ENCODE data around the gene TGFBI. TPM values are rescaled to one million over a fixed set of nuclear protein-coding genes. Genes with fewer than 3 reads are reported as not detected.

The TGFBI gene
- total RNA-seq, 4 donors from 2014 or later = 19.6 to 55.9 (median 38.5) TPM

DNA sequence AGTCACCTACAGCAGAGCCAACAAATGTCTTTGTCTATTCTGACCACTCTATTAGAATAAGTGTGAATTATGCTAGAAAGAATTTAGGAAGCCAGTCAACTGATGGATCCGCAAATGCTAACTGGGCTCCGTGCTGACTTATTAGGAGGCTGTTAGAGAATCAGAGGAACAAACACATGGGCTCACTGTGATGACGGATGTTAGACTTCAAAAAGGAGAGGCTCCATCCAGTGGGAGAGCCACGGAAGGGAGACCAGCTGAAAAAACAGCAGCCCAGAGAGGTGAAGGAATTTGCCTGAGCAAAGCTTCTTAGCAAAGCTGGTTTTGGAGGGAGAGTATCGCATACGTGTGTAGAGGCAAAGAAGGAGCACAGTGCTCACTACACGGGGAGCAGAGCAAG is 5.8 kb upstream of the TGFBI start:
- H3K36me3 ChIP-seq = no peaks in the 10 kb centered on the region
- WGBS, 2 donors = 94 to 98% methylated on average over 7 of the region's 7 CpGs
- no peak overlapping the region for H3K4me3 ChIP-seq (replicated peaks in 1 of 3)
- TF ChIP-seq, protein P1, sequence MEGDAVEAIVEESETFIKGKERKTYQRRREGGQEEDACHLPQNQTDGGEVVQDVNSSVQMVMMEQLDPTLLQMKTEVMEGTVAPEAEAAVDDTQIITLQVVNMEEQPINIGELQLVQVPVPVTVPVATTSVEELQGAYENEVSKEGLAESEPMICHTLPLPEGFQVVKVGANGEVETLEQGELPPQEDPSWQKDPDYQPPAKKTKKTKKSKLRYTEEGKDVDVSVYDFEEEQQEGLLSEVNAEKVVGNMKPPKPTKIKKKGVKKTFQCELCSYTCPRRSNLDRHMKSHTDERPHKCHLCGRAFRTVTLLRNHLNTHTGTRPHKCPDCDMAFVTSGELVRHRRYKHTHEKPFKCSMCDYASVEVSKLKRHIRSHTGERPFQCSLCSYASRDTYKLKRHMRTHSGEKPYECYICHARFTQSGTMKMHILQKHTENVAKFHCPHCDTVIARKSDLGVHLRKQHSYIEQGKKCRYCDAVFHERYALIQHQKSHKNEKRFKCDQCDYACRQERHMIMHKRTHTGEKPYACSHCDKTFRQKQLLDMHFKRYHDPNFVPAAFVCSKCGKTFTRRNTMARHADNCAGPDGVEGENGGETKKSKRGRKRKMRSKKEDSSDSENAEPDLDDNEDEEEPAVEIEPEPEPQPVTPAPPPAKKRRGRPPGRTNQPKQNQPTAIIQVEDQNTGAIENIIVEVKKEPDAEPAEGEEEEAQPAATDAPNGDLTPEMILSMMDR (IDR thresholded peaks at IDR 0.05) = no peak
- no peak for TF ChIP-seq POLR2A (IDR thresholded peaks at IDR 0.05)
- DNase-seq = no peak
- H3K9me3 ChIP-seq = no peaks in the 10 kb centered on the region
- no peak overlapping the region for H3K27ac ChIP-seq
- intact Hi-C loops (cut with DNase I) = no loop called here
- H3K27me3 ChIP-seq = no peaks in the 10 kb centered on the region
- peaks cover 0 to 18% of the 10 kb centered on the region in 2 donors for H3K4me1 ChIP-seq

DNA sequence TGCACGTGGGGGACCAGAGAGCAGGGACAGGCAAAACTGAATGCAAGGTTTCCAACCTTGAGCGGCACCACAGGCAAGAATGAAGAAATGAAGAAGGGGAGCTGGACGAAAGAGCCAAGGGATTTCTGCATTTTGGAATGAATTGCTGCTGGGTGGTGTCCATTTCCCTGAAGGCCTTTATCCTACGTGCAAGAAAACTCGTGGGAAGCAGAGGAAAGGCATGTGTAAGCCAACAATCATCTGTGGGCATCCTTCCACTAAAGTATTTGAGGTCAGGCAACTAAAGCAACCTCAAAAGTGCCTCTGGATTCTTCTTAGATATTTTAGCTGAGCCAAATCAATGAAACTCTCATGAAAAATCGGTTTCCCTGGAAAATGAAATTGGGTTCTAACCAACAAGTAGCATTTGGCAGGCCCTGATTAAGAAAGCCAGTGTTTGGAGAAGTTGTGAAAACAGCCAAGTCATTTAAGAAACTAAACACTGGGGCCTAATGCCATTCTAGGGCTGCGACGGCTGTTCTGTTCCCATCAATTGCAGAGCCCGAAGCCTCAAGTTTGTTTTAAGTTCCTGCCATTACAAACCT is 4.7 kb upstream of the TGFBI start:
- Histone ChIP-seq H3K27me3 (no peaks in the 10 kb centered on the region), H3K36me3 (no peaks in the 10 kb centered on the region), H3K9me3 (no peaks in the 10 kb centered on the region), H3K4me3 (replicated peaks in 1 of 3) (no peak overlapping the region), H3K4me1 (peaks cover 3 to 22% of the 10 kb centered on the region in 2 donors), H3K27ac (no peak overlapping the region)
- intact Hi-C loops (cut with DNase I) = no loop called here
- TF ChIP-seq, protein P1 (IDR thresholded peaks at IDR 0.05) = no peak
- TF ChIP-seq POLR2A (IDR thresholded peaks at IDR 0.05) = no peak
- WGBS, 2 donors = 68 to 84% methylated on average over 9 of the region's 9 CpGs
- DNase-seq = no peak

DNA sequence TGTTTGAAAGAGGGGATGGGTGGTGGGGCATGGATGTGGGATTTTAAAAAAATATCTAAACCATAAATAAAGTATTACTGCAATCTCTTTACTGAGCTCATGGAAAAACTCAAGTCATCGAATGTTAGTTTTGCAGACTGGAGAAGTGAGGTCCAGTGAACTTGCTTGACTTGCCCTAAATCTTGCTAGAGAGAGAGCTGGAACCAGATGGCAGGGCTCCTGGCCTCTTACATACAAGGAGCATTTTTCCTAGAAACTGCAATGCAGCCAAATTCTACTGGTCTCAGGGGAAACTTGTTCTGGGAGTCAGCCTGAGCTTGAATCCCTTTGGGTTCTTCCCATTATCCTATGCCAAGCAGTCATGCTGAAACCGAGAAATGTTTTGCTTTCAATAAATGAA is 2.9 kb upstream of the TGFBI start:
- 27 to 31% methylated on average over 2 of the region's 2 CpGs for WGBS, 2 donors
- TF ChIP-seq POLR2A (IDR thresholded peaks at IDR 0.05) = no peak
- TF ChIP-seq, protein P1 (IDR thresholded peaks at IDR 0.05) = no peak
- Histone ChIP-seq H3K27me3 (no peaks in the 10 kb centered on the region), H3K9me3 (no peaks in the 10 kb centered on the region), H3K4me3 (replicated peaks in 1 of 3) (no peak overlapping the region), H3K27ac (no peak overlapping the region), H3K36me3 (no peaks in the 10 kb centered on the region), H3K4me1 (peaks cover 7 to 12% of the 10 kb centered on the region in 2 donors)
- DNase-seq = peak; percentile 29 to 35
- intact Hi-C loops (cut with DNase I) = no loop called here

DNA sequence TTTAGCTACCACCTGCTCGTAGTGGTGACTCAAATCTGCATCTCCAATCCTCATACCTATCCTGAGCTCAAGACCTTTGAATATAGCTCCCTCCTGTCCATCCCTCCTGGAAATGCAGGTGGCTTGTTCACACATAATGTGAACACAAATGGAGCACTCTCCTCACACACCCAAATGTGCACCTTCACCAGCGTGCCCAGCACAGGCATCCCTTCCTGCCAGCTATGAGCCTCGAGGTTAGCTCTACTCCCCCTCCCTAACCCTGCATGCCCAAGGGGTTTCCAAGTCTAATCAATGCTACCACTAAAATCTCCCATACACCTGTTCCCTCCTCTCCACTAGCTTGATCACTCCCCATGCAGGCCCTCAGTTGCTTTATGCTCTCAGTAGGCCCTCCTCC is 2.2 kb upstream of the TGFBI start:
- Histone ChIP-seq H3K27ac (no peak overlapping the region), H3K36me3 (no peaks in the 10 kb centered on the region), H3K4me1 (peaks cover 7 to 17% of the 10 kb centered on the region in 2 donors), H3K9me3 (no peaks in the 10 kb centered on the region), H3K4me3 (replicated peaks in 1 of 3) (no peak overlapping the region), H3K27me3 (no peaks in the 10 kb centered on the region)
- intact Hi-C loops (cut with DNase I) = no loop called here
- no peak for DNase-seq
- 94 to 98% methylated on average over 3 of the region's 3 CpGs for WGBS, 2 donors
- TF ChIP-seq POLR2A (IDR thresholded peaks at IDR 0.05) = no peak
- TF ChIP-seq, protein P1 (IDR thresholded peaks at IDR 0.05) = no peak

DNA sequence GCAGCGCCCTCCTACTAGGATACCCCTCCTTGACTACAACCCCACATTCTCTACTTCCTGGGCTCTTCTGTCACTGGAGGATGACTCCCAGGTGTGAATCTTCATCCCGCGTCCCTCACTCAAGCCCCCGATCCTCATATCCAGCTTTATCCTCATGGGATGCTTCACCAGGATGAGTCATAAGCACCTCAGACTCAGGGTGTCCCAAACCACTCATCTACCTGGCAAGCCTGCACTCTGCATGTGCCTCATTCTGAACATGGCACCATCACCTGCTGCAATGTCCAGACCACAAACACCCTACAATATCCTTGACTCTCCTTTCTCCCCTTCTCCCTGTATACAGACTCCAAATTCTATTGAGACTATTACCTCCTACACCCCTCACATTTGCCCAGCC is 1.5 kb upstream of the TGFBI start:
- Histone ChIP-seq H3K27ac (no peak overlapping the region), H3K4me3 (replicated peaks in 1 of 3) (no peak overlapping the region), H3K27me3 (no peaks in the 10 kb centered on the region), H3K4me1 (peaks cover 7 to 21% of the 10 kb centered on the region in 2 donors), H3K9me3 (no peaks in the 10 kb centered on the region), H3K36me3 (no peaks in the 10 kb centered on the region)
- TF ChIP-seq, protein P1 (IDR thresholded peaks at IDR 0.05) = no peak
- TF ChIP-seq POLR2A (IDR thresholded peaks at IDR 0.05) = no peak
- DNase-seq = no peak
- intact Hi-C loops (cut with DNase I) = no loop called here
- WGBS, 2 donors = 90 to 99% methylated on average over 4 of the region's 4 CpGs

Data from thyroid gland (tissue), 4 donors.